Left hindlimb (tissue), 1 donor: Measurements from ENCODE around the gene ADGRE1.
"Not testable (repeated sequence)": the region's sequence is repeated elsewhere in the genome, so short reads cannot be mapped to it uniquely, and the experiment has no call there.

Source experiments
- DNase-seq: peaks from one replicate; pipeline ENCODE4 v3.0.0-alpha.2; 2018

ADGRE1 gene

GRCh38 chr19:6887316-6887715 is at the start of gene ADGRE1:
Gene ADGRE1, plus strand, starts transcription at chr19:6887579. Its CDS starts 30 bp downstream, at chr19:6887609.
- DNase-seq = no peak

GRCh38 chr19:6838062-6838655 is 49.2 kb upstream of the ADGRE1 start:
- no peak for DNase-seq

GRCh38 chr19:6842871-6843607 is 44.3 kb upstream of the ADGRE1 start:
- DNase-seq = no peak

- no peak for DNase-seq
These were observed 39.6 kb upstream of the ADGRE1 start for GRCh38 chr19:6847828-6848200.

GRCh38 chr19:6848986-6849385 is 38.4 kb upstream of the ADGRE1 start:
- no peak for DNase-seq

- no peak for DNase-seq
These were observed 37.5 kb upstream of the ADGRE1 start for GRCh38 chr19:6849876-6850275.

- no peak for DNase-seq
These were observed 36.0 kb upstream of the ADGRE1 start for GRCh38 chr19:6851359-6851758.

- DNase-seq = no peak
These were observed 35.4 kb upstream of the ADGRE1 start for GRCh38 chr19:6852001-6852400.

GRCh38 chr19:6853868-6854267 is 33.5 kb upstream of the ADGRE1 start:
- no peak for DNase-seq

GRCh38 chr19:6854758-6855157 is 32.6 kb upstream of the ADGRE1 start:
- no peak for DNase-seq

GRCh38 chr19:6856749-6857372 is 30.5 kb upstream of the ADGRE1 start:
- no peak for DNase-seq

- DNase-seq = no peak
These were observed 25.6 kb upstream of the ADGRE1 start for GRCh38 chr19:6861683-6862286.

- peak; percentile 77 for DNase-seq
These were observed 24.7 kb upstream of the ADGRE1 start for GRCh38 chr19:6862673-6863078.

- no peak for DNase-seq
These were observed 22.9 kb upstream of the ADGRE1 start for GRCh38 chr19:6864325-6864940.

- no peak for DNase-seq
These were observed 21.5 kb upstream of the ADGRE1 start for GRCh38 chr19:6865849-6866248.

GRCh38 chr19:6866741-6867151 is 20.6 kb upstream of the ADGRE1 start:
- no peak for DNase-seq

GRCh38 chr19:6868351-6868750 is 19.0 kb upstream of the ADGRE1 start:
- no peak for DNase-seq

- DNase-seq = not testable (repeated sequence)
These were observed 18.1 kb upstream of the ADGRE1 start for GRCh38 chr19:6869151-6869882.

GRCh38 chr19:6873708-6874431 is 13.5 kb upstream of the ADGRE1 start:
- no peak for DNase-seq

- DNase-seq = no peak
These were observed 12.2 kb upstream of the ADGRE1 start for GRCh38 chr19:6875218-6875617.

- no peak for DNase-seq
These were observed 10.6 kb upstream of the ADGRE1 start for GRCh38 chr19:6876748-6877147.

- DNase-seq = no peak
These were observed 9.6 kb upstream of the ADGRE1 start for GRCh38 chr19:6877766-6878165.
